A204.1 (cell line): ENCODE results near the gene HIC2.
"Not testable (repeated sequence)": the region's sequence is repeated elsewhere in the genome, so short reads cannot be mapped to it uniquely, and the experiment has no call there.

ENCODE experiments used
- FAIRE-seq: peaks from 2 replicates; lab custom pipeline; 2012; peaks lifted over from hg19 to GRCh38; lab: Jason Lieb, UNC

Gene HIC2

DNA sequence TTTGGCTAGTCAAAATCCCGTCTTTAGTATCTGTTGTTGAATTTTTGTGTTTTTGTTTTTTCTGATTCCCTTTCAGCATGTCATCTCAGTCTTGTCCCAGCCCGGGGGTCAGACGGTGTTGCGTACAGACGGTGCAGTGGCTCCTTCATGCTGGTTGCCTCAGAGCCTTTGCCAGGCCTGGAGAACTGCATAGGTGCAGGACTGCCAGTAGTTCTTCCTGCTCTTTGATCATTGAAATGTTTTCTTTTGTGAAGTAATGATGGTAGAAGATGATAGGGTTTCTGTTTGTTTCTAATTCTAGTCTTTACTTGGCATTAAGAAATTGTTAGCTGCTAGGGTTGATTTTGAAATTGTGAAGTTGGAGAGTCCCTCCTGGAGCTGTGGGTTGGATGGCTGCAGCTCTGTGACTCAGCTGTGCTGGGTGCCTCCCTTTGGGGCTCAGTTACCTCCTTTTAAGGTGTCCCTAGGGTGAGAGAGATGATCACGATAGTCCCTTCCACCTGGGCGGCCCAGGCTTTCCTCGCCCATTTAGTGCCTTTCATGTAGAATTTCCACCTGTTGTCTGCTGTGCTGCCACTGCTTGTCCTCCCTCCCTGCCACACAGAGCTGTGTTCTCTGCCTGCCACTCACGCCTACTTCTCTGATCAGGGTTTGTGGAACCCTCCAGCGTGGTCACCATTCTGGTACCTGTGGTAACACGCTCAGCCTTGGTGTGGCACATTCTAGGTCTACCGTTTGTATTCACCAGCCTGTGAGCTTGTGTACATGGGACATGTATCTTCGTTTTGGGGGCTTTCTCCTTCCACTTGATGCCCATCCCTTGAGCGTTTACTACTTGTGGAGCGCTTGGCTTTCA lies 17.4 kb downstream of the HIC2 start:
- not testable (repeated sequence) for FAIRE-seq

DNA sequence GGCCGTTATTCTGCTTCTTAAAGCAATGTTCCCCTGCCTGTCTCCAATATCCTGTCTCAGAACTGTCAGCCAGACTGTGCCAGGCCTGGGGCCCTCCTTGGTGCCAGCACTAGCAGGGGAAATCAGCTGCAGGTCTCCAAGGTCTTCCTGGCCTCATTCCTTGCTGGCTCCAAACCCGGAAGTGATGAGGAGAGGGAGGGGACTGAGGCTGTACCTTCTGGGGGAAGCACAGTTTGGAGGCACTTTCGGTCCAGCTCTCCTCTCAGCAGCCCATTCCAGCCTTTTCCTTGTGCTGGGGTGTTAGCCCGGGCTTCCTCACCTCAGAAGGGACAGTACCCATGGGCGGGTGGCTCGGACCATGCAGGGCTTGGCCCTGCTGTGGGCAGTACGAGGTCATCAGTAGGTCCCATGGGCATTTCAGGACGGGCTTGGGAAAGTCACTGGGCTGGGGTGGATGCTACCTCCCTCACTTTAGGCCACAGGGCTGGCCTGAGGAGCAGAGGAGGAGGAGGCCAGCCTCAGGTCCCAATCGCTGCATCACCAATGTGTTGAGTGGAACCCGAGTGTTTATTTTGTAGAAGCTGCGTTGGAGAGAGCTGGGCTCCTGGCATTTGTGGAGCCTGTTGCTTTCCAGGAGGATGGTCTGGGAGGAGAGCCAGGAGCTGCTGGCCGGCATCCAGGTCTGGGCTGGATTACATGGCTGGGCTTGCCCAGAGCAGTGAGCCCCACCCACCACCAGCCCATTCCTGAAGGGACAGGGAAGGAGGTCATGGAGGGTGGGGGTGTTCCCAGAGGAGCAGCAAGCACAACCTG lies 19.0 kb downstream of the HIC2 start:
- FAIRE-seq = not testable (repeated sequence)

DNA sequence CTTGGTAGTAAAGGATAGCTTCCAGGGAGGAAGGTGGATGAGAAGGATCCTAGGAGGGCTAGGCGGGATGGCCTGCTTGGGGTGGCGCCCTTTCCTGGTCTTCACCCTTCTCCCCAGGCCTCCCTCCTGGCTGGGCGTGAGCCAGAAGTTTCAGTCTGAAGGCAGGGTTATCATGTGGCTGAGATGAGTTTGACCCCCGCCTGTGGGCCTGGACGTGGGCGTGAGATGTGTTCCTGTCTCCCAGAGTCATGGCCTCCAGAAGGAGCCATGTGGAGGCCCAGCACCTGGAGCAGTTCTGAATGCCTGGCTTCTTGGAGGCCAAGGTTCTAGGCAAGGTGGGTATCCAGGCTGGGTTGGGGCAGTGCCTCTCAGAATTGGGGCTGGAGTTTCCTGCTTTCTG lies 20.8 kb downstream of the HIC2 start:
- FAIRE-seq = not testable (repeated sequence)

DNA sequence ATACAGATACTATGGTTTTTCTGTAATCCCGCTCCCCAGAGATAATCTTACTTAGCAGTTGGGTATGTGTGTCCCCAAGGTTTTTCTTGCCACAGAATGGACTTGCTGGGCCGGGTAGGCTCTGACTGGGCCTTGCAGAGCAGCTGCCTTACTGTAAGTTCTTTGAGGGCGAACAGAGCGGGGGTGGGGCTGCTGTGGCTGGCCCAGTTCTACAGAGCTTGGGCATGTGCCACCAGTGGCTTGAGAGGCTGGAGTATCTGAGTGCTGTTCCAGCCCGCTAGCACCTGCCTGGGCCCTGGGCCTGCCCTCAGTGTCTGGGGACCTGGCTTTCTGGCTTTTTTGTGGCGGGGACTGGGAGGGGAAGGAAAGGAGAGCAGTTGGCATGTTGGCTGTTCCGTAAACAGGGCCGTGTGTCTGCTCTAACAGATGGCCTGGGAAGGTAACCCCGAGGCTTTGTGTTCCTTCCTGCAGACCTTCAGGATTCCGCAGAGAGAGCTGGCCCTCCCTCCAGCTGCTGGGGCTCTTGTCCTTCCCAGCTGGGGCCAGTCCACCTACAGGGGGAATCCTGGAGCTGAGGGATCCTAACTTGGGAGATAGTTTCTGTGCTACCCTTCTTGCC lies 23.0 kb downstream of the HIC2 start:
- FAIRE-seq = not testable (repeated sequence)

DNA sequence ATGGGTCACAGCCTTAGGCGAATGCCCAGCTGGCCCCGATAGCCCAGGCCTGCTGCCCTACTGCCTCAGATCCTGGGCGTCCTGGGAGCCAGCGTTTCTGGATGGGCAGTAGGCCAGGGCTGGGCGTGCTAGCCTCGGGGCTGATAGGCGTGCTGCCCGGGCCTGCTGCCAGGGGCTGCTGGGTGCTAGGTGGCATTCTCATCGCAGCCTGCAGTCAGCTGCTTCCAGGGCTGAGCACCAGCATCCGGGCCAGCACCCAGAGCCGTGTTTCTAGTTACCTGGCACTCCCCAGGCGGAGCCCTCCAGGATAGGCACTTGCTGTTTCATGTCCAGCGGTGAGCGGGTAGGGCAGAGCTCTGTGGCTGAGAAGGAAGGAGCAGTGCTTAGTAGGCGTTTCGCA lies 23.5 kb downstream of the HIC2 start:
- FAIRE-seq = not testable (repeated sequence)

DNA sequence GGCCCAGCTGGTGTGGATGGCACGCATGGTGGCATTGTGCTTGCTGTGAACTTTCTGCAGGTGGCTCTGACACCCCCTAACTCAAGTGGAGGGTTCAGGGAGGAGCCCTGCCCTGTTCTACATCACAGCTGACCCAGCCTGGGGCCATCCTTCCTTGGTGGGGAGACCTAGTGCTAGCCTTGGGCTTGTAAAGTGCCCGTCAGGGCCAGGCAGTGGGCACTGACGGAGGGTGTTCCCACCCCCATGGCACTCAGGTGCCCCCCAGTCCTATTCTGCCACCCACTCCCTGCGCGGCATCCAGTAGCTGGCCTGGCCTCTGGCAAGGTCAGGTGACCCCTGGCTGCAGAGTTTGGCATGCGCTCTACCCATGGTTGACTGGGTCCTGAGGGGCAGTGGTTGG lies 24.0 kb downstream of the HIC2 start:
- FAIRE-seq = not testable (repeated sequence)

DNA sequence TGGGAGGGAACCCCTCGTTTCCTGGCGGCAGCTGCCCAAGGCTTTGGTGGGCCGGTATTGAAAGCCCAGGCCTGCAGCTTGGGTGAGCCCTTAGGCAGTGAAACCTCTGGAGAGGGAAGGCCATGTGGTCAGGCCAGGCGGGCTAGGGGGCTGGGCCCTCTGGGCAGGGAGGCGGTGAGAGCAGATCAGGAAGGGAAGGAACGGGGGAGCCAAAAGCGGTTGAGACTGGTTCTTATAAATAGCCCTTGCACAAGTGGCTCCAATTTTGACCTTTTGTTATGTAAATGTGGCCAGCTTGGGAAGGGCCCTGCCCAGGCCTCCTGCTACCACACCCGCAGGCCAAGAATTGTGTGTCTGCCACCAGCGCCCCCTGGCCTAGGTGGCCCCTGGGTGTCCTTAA lies 25.0 kb downstream of the HIC2 start:
- FAIRE-seq = not testable (repeated sequence)

DNA sequence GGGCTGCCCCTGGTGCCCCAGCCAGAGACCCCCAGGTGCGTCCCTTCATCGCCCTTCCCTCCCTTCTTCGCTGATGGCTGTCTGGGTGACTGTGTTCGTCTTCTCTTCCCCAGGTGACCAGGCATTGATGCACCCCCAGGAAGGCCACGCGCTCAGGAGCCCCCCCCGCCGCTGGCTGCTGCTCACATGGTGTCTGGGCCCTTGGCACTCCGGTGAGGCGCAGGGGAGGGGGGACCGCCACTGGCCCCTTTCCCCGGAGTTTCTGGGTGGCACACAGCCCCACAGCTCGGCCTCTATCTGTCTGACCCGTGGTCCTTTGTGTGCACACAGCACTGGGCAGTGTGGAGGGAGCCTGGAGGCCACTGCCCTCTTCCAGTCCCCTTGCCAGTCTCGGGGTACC lies 25.5 kb downstream of the HIC2 start:
- FAIRE-seq = not testable (repeated sequence)

- no peak for FAIRE-seq
Measured at GRCh38 chr22:21443057-21443734, 26.0 kb downstream of the HIC2 start.

GRCh38 chr22:21443735-21444421 lies 26.7 kb downstream of the HIC2 start:
- FAIRE-seq = no peak

DNA sequence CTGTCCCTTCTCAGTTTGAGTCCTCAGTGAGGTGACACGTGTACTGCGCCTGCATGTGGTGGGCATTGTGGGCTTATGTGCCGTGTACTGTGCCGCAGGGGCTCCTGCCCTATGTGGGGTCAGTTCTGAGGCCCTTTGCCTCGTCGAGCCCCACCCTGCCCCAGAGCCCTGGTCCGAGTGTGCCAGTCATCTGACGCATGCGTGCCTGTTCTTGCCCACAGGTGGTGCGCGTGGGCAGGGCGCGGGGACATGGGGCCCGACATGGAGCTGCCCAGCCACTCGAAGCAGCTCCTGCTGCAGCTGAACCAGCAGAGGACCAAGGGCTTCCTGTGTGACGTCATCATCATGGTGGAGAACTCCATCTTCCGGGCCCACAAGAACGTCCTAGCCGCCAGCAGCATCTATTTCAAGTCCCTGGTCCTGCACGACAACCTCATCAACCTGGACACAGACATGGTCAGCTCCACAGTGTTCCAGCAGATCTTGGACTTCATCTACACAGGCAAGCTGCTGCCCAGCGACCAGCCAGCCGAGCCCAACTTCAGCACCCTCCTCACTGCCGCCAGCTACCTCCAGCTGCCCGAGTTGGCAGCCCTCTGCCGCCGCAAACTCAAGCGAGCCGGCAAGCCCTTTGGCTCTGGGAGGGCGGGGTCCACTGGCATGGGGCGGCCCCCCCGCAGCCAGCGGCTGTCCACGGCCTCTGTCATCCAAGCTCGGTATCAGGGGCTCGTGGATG lies 27.7 kb downstream of the HIC2 start:
- no peak for FAIRE-seq

DNA sequence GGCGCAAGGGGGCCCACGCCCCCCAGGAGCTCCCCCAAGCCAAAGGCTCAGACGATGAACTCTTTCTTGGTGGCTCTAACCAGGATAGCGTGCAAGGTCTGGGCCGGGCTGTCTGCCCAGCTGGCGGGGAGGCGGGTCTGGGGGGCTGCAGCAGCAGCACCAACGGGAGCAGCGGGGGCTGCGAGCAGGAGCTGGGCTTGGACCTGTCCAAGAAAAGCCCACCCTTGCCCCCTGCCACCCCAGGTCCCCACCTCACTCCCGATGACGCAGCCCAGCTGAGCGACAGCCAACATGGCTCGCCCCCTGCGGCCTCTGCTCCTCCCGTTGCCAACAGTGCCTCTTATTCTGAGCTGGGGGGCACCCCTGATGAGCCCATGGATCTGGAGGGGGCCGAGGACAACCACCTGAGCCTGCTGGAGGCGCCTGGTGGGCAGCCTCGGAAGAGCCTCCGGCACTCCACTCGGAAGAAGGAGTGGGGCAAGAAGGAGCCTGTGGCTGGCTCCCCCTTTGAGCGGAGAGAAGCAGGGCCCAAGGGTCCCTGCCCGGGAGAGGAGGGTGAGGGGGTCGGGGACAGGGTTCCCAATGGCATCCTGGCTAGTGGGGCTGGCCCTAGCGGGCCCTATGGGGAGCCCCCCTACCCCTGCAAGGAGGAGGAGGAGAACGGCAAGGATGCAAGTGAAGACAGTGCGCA lies 28.4 kb downstream of the HIC2 start:
- FAIRE-seq = no peak

DNA sequence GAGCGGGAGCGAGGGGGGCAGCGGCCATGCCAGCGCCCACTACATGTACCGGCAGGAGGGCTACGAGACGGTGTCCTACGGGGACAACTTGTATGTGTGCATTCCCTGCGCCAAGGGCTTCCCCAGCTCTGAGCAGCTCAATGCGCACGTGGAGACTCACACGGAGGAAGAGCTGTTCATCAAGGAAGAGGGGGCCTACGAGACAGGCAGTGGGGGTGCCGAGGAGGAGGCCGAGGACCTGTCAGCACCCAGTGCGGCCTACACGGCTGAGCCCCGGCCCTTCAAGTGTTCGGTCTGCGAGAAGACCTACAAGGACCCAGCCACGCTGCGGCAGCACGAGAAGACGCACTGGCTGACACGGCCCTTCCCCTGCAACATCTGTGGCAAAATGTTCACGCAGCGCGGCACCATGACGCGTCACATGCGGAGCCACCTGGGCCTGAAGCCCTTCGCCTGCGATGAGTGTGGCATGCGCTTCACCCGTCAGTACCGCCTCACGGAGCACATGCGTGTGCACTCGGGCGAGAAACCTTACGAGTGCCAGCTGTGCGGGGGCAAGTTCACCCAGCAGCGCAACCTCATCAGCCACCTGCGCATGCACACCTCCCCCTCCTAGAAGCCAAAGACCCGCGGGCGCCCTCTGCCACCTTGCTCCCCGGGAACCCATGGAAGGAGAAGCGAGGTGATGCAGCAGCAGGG lies 29.1 kb downstream of the HIC2 start:
- no peak for FAIRE-seq

GRCh38 chr22:21446827-21447690 lies 29.9 kb downstream of the HIC2 start:
- FAIRE-seq = no peak

DNA sequence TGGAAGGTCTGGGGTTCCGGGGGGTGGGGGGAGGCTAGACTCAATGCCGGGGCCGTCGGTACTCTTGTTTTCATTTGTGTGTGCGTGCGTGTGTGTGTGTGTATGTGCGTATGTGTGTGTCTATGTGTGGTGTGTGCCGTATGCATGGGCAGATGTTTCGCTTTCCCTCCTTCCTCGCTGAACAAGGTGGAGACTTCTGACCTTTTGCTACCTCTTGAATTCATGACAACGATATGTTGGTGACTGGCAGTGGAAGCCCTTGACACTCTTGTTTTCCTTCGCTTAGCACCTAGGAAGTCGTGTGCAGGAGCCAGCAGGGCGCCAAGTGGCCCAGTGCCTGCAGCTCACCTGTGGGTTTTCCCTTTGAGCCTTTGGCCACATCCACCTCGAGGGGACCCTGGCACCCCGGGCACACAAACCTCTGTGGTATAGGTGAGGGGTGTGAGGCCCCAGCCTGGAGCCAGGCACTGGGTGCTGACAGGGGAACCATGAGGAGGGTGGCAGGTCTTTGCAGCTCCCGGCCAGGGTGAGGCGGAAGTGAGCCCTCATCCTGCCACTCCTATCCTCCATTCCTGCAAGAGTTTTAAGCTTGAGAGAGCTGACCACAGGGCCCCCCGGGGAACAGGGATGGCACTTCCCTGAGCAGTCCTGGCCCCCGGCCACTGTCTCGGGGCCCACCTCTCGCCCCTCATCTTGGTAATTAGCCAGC lies 30.7 kb downstream of the HIC2 start:
- FAIRE-seq = no peak

DNA sequence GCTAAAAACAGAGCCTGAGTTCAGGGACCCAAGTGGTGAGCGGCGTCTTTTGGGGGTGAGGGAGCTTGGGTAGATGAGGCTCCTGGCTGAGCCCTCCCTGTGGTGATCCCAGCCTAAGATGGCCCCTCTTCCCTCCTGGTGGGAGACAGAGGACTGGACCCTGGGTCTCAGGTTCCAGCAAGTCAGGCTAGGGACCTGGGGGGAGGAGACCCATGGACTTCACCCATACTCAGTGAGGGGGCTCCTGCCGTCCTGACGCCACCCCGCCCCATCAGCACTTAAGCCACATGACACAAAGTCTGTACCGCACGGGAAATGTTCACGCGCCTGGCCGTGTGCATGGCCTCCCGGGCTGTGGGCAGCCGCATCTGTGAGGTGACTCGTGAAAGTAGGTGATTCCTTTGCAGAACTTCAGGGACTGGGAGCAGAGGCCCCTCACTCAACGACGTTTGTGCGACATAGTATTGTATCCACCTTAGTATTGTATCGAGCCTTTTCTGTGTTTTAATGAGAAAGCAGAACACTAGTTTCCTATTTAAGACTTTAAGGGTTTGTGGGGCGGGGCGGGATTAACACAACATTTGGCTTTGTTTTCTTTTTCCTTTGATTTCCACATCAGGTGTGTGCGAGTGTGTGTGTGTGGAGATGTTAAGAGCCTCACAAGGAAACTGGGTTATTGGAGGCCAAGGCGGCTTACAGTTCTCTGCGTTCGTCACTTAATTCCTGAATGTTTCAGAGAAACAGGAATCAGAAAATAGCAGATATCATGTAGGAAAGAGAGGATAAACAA lies 31.7 kb downstream of the HIC2 start:
- no peak for FAIRE-seq
